Measurements from ENCODE around the gene NTRK2. TPM values are rescaled to one million over a fixed set of nuclear protein-coding genes. Genes with fewer than 3 reads are reported as not detected.

Gene NTRK2
- total and polyA plus RNA-seq, 10 of the 15 experiments (the other 5 are each of a cell fraction or from before 2014, with no cell fraction given): 0.42 to 4.6 (median 0.65) TPM

DNA sequence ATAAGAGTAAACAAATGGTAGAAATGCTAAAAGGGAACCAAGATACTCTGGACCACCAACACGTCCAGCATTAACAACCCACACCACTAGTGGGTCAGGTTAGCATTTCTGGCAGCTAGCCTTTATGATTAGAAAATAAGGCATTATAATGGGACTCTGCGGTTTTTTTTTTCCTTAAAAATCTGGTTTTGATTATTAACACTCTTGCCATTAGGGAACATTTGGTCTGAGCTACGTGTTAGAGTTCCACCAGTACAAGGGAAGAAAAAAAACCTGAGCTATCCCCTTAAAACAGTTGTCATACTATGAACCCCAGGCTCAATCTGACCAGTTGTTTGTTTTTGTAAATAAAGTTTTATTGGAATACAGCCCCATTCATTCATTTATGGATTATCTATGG, 110.4 kb downstream of the NTRK2 start:
- Histone ChIP-seq H3K36me3 (ENCODE audit: control insufficient read depth in 2 of 2, insufficient read depth in 2 of 2, low read length in 1 of 2) (no peaks in the 10 kb centered on the region), H3K9me3 (replicated peaks; ENCODE audit: control insufficient read depth, insufficient read depth, low read length) (no peaks in the 10 kb centered on the region), H3K4me2 (ENCODE audit: control insufficient read depth, insufficient read depth) (0 out of 2 replicates have a peak overlapping the region, but pooled peaks have one; percentile 12), H3K27me3 (replicated peaks in 1 of 2; ENCODE audit: control insufficient read depth in 2 of 2, insufficient read depth in 2 of 2, low read length in 1 of 2) (no peaks in the 10 kb centered on the region), H2AFZ (ENCODE audit: control insufficient read depth, low read depth, low read length) (no peak overlapping the region; the same call in 1 of the 2 replicates), H3K4me3 (no peak overlapping the region), H3K27ac (ENCODE audit: control insufficient read depth, insufficient read depth) (0 out of 2 replicates have a peak overlapping the region, but pooled peaks have one; percentile 13), H3K79me2 (ENCODE audit: control insufficient read depth, insufficient read depth, low read length) (no peaks in the 10 kb centered on the region), H3K9ac (ENCODE audit: control insufficient read depth, insufficient read depth, low read length) (no peak overlapping the region), H4K20me1 (ENCODE audit: control insufficient read depth, insufficient read depth) (no peaks in the 10 kb centered on the region), H3K4me1 (ENCODE audit: control insufficient read depth, insufficient read depth, low read length) (peaks cover 20% of the 10 kb centered on the region)
- TF ChIP-seq NR2F1 (conservative IDR thresholded peaks at IDR 0.05): no peak
- TF ChIP-seq RB1 (IDR thresholded peaks at IDR 0.05; ENCODE audit: borderline replicate concordance): no peak
- no peak for TF ChIP-seq SMAD5 (IDR thresholded peaks at IDR 0.05; ENCODE audit: low read depth)
- TF ChIP-seq CHD4 (IDR thresholded peaks at IDR 0.05): no peak
- TF ChIP-seq ZBTB33 (IDR thresholded peaks at IDR 0.05): no peak
- peak; percentile 79 for TF ChIP-seq ZBTB40 (IDR thresholded peaks at IDR 0.05; ENCODE audit: borderline replicate concordance)
- no peak for TF ChIP-seq SUPT20H (IDR thresholded peaks at IDR 0.05; ENCODE audit: borderline replicate concordance, control insufficient read depth, low read depth, low read length)
- no peak; the same call in 2 of the 3 replicates for ATAC-seq
- ChIA-PET SMC1A (ENCODE audit: uncharacterized antibody, unreplicated experiment) (interaction anchor here (0.6 to 9.4 kb wide), 29 partner anchors 9 to 831 kb away, joined by 3 to 686 read pairs (median 8); no protein-coding TSS in a partner anchor), RAD21 (ENCODE audit: unreplicated experiment) (interaction anchor here (0.6 to 14.4 kb wide), 28 partner anchors 9 to 831 kb away, joined by 3 to 582 read pairs (median 6); no protein-coding TSS in a partner anchor), CTCF (interaction anchor here (0.6 to 10.6 kb wide), 29 partner anchors 9 to 1124 kb away, joined by 3 to 792 read pairs (median 5); partner anchors contain the start of gene NTRK2), POLR2A (interaction anchor here (0.6 to 3.3 kb wide), 12 partner anchors 20 to 602 kb away, joined by 3 to 32 read pairs (median 4); no protein-coding TSS in a partner anchor)
- FAIRE-seq: no peak
- DNase-seq (ENCODE audit: low read depth, low spot score): no peak
- in situ Hi-C loops (cut with MboI): loop anchor here (5.0 kb wide), 1 partner anchor 83 kb away; no protein-coding TSS in a partner anchor
- WGBS (ENCODE audit: insufficient coverage, insufficient replicate concordance, low lambda C conversion rate, missing lambda C conversion rate): 67% methylated on average over 3 of the region's 3 CpGs
- intact Hi-C loops (cut with micrococcal nuclease; ENCODE audit: unreplicated experiment): loop anchor here (2.0 to 10.0 kb wide), 6 partner anchors 19 to 383 kb away; partner anchors contain the start of gene NTRK2
- BruUV-seq (replicated peaks): no TSS peak
